GM19455 (cell line): ENCODE data around the gene ZNF184.

Experiments used
- ATAC-seq: cut with Tn5 transposase; IDR thresholded peaks from one replicate; pipeline ENCODE4 v1.9.1; 2021; ENCODE audit not compliant: unreplicated experiment

Gene ZNF184

GRCh38 chr6:27479319-27480182, 6.6 kb upstream of the ZNF184 start:
- ATAC-seq, result peak; percentile 68

GRCh38 chr6:27478706-27479318, 5.9 kb upstream of the ZNF184 start:
- peak; percentile 51 for ATAC-seq

- peak; percentile 11 for ATAC-seq
Measured at GRCh38 chr6:27478141-27478705, 5.3 kb upstream of the ZNF184 start.

GRCh38 chr6:27477318-27478013, 4.6 kb upstream of the ZNF184 start:
- no peak for ATAC-seq

- no peak for ATAC-seq
Measured at GRCh38 chr6:27476090-27476489, 3.2 kb upstream of the ZNF184 start.

GRCh38 chr6:27474672-27475071, 1.8 kb upstream of the ZNF184 start:
- ATAC-seq, result no peak

- no peak for ATAC-seq
Measured at GRCh38 chr6:27474172-27474465, 1.2 kb upstream of the ZNF184 start.

GRCh38 chr6:27472182-27472616, 706 bp downstream of the ZNF184 start:
- peak; percentile 34 for ATAC-seq

GRCh38 chr6:27471365-27472115, 1.4 kb downstream of the ZNF184 start:
- ATAC-seq, result no peak

GRCh38 chr6:27470023-27470422, 2.9 kb downstream of the ZNF184 start:
- no peak for ATAC-seq

- no peak for ATAC-seq
Measured at GRCh38 chr6:27468334-27468733, 4.6 kb downstream of the ZNF184 start.

- ATAC-seq, result no peak
Measured at GRCh38 chr6:27452496-27452897, 20.4 kb downstream of the ZNF184 start.

GRCh38 chr6:27451660-27452390, 21.1 kb downstream of the ZNF184 start:
- no peak for ATAC-seq

- no peak for ATAC-seq
Measured at GRCh38 chr6:27448456-27448855, 24.4 kb downstream of the ZNF184 start.

- ATAC-seq, result no peak
Measured at GRCh38 chr6:27442932-27443331, 30.0 kb downstream of the ZNF184 start.

- ATAC-seq, result no peak
Measured at GRCh38 chr6:27441001-27441400, 31.9 kb downstream of the ZNF184 start.

- no peak for ATAC-seq
Measured at GRCh38 chr6:27439371-27439770, 33.5 kb downstream of the ZNF184 start.

GRCh38 chr6:27433714-27434113, 39.2 kb downstream of the ZNF184 start:
- no peak for ATAC-seq

GRCh38 chr6:27428966-27429365, 43.9 kb downstream of the ZNF184 start:
- no peak for ATAC-seq

GRCh38 chr6:27428502-27428901, 44.4 kb downstream of the ZNF184 start:
- ATAC-seq, result no peak
